ENCODE results near the gene DTD1.

DTD1 gene

DNA sequence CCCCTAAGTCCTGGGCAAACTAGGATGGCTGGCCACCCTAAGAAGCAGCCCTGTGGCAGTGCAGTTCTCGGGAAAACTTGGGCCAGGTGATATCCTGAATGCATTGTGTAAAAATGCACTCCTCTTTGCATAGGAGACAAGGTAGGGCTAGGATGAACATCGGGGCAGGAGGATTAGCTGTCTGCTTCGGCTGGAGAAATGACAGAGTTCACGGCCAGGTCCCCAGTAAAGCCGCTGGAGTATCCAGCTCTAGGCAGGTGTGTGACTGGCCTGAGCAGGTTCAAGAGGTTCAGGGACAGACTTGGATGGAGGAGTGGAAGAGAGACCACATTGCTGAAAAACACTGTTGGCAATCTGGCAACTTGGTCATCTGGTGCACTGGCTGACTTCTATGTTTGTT lies 26.4 kb downstream of the DTD1 start:
- Histone ChIP-seq H3K9me3 (ENCODE audit: control insufficient read depth, insufficient read depth, low read length) (no peaks in the 10 kb centered on the region), H3K4me3 (ENCODE audit: low read length) (no peak overlapping the region), H3K4me1 (ENCODE audit: control insufficient read depth, insufficient read depth, low read length) (no peaks in the 10 kb centered on the region), H3K27me3 (ENCODE audit: control insufficient read depth, insufficient read depth, low read length) (no peaks in the 10 kb centered on the region), H3K27ac (ENCODE audit: low read length) (no peak overlapping the region), H3K36me3 (ENCODE audit: control insufficient read depth, insufficient read depth, low read length) (no peaks in the 10 kb centered on the region)
- WGBS (ENCODE audit: insufficient coverage, insufficient read length): no CpG with 5 or more reads among the region's 5 CpGs
- DNase-seq (ENCODE audit: low read depth, low spot score): no peak

DNA sequence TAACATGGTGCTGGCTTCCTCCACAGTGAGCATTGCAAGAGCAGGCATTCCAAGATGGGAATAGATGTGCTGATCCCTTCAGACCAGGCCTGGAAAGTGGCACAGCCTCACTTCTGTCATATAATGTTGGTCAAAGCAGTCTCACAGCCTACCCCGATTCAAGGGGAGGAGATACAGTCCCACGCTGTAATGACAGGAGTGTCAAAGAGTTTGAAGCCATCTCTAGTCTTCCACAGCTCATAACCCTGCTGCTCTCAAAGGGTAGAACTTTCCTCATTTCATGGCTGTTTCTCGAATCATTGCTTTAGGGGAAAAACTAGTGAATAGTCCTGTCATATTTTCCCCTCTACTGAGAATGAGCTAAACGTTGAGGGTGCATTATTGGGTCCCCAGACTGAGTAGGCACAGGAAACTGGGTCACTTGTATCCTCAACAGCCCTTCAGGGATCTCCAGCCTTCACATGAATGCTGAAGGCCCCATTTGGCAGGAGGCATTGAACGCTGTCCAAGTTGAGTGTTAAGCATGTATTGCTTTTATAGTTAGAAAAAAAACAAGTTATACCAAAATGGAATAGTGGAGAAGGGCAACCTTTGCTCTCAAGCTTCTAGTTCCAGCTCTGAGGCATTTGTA lies 27.3 kb downstream of the DTD1 start:
- no peaks in the 10 kb centered on the region for H3K27me3 ChIP-seq (ENCODE audit: control insufficient read depth, insufficient read depth, low read length)
- H3K9me3 ChIP-seq (ENCODE audit: control insufficient read depth, insufficient read depth, low read length): no peaks in the 10 kb centered on the region
- H3K4me1 ChIP-seq (ENCODE audit: control insufficient read depth, insufficient read depth, low read length): no peaks in the 10 kb centered on the region
- H3K36me3 ChIP-seq (ENCODE audit: control insufficient read depth, insufficient read depth, low read length): no peaks in the 10 kb centered on the region
- WGBS (ENCODE audit: insufficient coverage, insufficient read length): no CpG with 5 or more reads among the region's 5 CpGs
- no peak for DNase-seq (ENCODE audit: low read depth, low spot score)
- H3K27ac ChIP-seq (ENCODE audit: low read length): no peak overlapping the region
- H3K4me3 ChIP-seq (ENCODE audit: low read length): no peak overlapping the region

DNA sequence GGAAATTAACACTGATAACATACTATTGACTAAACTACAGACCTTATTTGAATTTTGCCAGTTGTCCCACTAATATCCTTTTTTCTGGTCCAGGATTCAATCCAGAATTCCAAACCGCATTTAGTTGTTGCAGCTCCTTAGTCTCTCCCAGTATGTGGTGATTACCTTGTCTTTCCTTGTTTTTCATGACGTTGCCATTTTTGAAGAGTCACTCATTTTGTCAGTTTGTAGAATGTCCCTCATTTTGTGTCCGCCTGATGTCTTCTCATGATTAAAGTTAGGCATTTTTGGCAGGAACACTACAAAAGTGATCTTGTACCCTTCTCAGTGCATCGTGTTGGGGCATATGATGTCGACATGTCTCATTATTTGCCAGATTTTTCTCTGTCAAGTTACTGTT lies 33.1 kb downstream of the DTD1 start:
- Histone ChIP-seq H3K36me3 (ENCODE audit: control insufficient read depth, insufficient read depth, low read length) (no peaks in the 10 kb centered on the region), H3K4me1 (ENCODE audit: control insufficient read depth, insufficient read depth, low read length) (no peaks in the 10 kb centered on the region), H3K27me3 (ENCODE audit: control insufficient read depth, insufficient read depth, low read length) (no peaks in the 10 kb centered on the region), H3K9me3 (ENCODE audit: control insufficient read depth, insufficient read depth, low read length) (no peaks in the 10 kb centered on the region), H3K27ac (ENCODE audit: low read length) (no peak overlapping the region), H3K4me3 (ENCODE audit: low read length) (no peak overlapping the region)
- DNase-seq (ENCODE audit: low read depth, low spot score): no peak
- no CpG with 5 or more reads among the region's 5 CpGs for WGBS (ENCODE audit: insufficient coverage, insufficient read length)

DNA sequence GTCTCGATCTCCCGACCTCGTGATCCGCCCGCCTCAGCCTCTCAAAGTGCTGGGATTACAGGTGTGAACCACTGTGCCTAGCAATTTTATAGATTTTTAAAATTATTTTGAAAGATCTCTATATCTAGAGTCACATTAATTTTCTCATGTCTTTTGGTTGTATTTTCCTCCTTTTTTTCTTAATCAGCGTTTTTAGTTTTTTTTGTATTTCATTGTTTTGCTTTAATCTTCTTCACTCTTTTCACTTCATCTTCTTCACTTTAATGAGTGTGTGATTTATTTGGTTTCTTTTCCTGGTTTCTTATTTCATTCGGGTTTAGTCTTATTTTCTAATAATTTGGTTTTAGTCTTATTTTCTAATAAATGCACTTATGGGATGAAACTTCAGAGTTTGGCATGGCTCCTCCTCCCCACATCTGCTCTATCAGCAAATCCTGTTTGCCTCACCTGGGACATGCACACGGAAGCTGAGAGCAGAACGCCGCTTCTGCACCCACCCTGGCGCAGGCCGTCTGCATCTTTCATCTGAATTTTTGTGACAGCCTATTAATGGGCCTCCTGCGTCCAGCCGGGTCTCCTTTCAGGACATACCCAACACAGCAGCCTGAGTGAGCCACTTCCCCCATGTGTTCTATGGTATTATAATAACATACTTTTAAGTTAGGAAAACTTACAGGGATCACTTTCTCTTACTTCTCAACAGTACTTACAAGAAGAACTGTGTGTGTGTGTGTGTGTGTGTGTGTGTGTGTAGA lies 35.5 kb downstream of the DTD1 start:
- WGBS (ENCODE audit: insufficient coverage, insufficient read length): no CpG with 5 or more reads among the region's 14 CpGs
- no peak for DNase-seq (ENCODE audit: low read depth, low spot score)
- H3K27me3 ChIP-seq (ENCODE audit: control insufficient read depth, insufficient read depth, low read length): no peaks in the 10 kb centered on the region
- H3K4me3 ChIP-seq (ENCODE audit: low read length): no peak overlapping the region
- no peaks in the 10 kb centered on the region for H3K36me3 ChIP-seq (ENCODE audit: control insufficient read depth, insufficient read depth, low read length)
- H3K27ac ChIP-seq (ENCODE audit: low read length): no peak overlapping the region
- no peaks in the 10 kb centered on the region for H3K4me1 ChIP-seq (ENCODE audit: control insufficient read depth, insufficient read depth, low read length)
- no peaks in the 10 kb centered on the region for H3K9me3 ChIP-seq (ENCODE audit: control insufficient read depth, insufficient read depth, low read length)

DNA sequence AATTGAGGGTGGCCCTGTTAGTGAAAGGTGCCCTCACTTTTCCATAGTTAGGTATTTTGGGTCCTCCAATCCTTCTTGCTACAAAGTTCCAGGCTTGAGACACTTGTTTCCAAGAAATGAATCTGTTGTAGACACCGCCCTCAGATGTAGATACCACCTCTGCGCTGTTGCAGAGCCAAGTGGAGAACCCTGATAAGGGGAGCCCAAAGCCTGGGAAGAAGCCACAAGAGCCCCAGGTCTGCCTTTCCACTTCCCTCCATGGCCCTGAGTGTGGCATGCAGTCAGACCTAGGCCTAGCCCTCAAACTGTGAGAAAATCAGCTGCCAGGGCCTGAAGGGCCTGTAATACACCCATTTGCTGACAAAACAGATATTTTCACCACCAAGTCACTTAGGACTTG lies 37.1 kb downstream of the DTD1 start:
- DNase-seq (ENCODE audit: low read depth, low spot score): no peak
- WGBS (ENCODE audit: insufficient coverage, insufficient read length): no CpG with 5 or more reads among the region's 2 CpGs
- H3K4me3 ChIP-seq (ENCODE audit: low read length): no peak overlapping the region
- H3K27me3 ChIP-seq (ENCODE audit: control insufficient read depth, insufficient read depth, low read length): no peaks in the 10 kb centered on the region
- H3K4me1 ChIP-seq (ENCODE audit: control insufficient read depth, insufficient read depth, low read length): no peaks in the 10 kb centered on the region
- H3K27ac ChIP-seq (ENCODE audit: low read length): no peak overlapping the region
- no peaks in the 10 kb centered on the region for H3K9me3 ChIP-seq (ENCODE audit: control insufficient read depth, insufficient read depth, low read length)
- H3K36me3 ChIP-seq (ENCODE audit: control insufficient read depth, insufficient read depth, low read length): no peaks in the 10 kb centered on the region

DNA sequence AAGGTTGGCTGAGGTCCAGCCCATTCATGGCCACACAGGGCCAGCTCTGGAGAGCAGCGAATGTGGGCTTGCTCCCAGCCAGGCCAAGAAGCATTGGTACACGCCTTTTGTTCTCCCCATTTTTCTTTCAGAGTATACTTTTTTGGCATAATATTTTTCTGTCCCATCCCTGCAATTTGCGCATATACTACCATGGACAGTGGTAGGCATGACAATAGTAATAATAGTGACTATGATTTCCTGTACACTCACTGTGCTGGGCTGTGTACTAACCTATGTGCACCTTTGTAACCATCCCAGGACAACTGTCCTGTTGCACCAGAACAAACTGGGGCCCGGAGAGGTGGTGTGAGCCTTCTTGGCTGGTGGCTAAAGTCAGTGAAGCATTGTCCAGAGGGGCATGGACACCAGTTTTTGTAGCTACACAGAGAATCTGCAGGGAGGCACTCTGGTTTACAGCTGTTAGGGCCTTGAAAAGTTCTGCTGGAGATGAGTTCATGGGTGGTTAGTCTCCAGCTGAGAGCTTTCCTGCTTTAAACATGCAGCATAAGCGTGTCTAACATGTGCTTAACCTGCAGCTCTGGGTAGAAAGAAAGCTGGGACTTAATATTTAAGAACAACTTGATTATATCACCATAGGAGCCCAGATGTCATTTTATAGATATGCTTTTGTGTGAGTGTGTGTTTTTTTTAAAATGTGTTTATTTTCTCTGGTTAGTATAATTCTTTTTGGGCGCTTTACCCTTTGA lies 38.2 kb downstream of the DTD1 start:
- H3K27me3 ChIP-seq (ENCODE audit: control insufficient read depth, insufficient read depth, low read length): no peaks in the 10 kb centered on the region
- H3K4me3 ChIP-seq (ENCODE audit: low read length): no peak overlapping the region
- no peaks in the 10 kb centered on the region for H3K9me3 ChIP-seq (ENCODE audit: control insufficient read depth, insufficient read depth, low read length)
- no peaks in the 10 kb centered on the region for H3K36me3 ChIP-seq (ENCODE audit: control insufficient read depth, insufficient read depth, low read length)
- H3K27ac ChIP-seq (ENCODE audit: low read length): no peak overlapping the region
- no peak for DNase-seq (ENCODE audit: low read depth, low spot score)
- H3K4me1 ChIP-seq (ENCODE audit: control insufficient read depth, insufficient read depth, low read length): no peaks in the 10 kb centered on the region
- WGBS (ENCODE audit: insufficient coverage, insufficient read length): no CpG with 5 or more reads among the region's 6 CpGs

DNA sequence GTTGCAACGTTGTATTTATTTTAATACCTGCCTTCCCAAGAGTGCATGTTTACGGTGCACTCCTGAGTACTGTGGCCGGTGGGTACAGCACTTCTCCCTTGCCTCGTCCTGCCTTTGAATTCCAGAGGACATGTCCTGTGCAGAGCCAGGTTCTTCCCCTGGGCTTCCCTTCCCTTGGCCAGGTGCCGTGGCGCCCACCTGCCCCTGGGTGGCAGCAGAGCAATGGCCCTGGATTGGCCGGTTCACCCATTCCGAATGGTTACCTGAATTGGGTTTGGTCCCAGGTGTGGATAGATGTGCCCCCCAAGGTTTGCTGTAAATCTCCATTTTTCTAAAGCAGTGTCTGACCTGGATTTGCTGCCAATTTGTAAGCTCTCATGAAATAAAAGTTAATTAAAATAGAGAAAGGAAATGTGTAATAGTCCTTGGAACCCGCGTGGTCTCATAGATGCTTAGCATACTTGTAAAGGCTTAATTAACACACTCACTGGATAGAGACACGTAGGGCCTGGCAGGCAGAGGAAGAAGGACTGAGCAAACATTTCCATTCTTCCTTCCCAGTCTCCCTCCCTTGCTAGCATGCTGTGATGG lies 40.6 kb downstream of the DTD1 start:
- WGBS (ENCODE audit: insufficient coverage, insufficient read length): no CpG with 5 or more reads among the region's 11 CpGs
- no peaks in the 10 kb centered on the region for H3K36me3 ChIP-seq (ENCODE audit: control insufficient read depth, insufficient read depth, low read length)
- no peaks in the 10 kb centered on the region for H3K27me3 ChIP-seq (ENCODE audit: control insufficient read depth, insufficient read depth, low read length)
- no peak overlapping the region for H3K4me3 ChIP-seq (ENCODE audit: low read length)
- peak; percentile 33 for DNase-seq (ENCODE audit: low read depth, low spot score)
- no peaks in the 10 kb centered on the region for H3K4me1 ChIP-seq (ENCODE audit: control insufficient read depth, insufficient read depth, low read length)
- no peak overlapping the region for H3K27ac ChIP-seq (ENCODE audit: low read length)
- no peaks in the 10 kb centered on the region for H3K9me3 ChIP-seq (ENCODE audit: control insufficient read depth, insufficient read depth, low read length)

DNA sequence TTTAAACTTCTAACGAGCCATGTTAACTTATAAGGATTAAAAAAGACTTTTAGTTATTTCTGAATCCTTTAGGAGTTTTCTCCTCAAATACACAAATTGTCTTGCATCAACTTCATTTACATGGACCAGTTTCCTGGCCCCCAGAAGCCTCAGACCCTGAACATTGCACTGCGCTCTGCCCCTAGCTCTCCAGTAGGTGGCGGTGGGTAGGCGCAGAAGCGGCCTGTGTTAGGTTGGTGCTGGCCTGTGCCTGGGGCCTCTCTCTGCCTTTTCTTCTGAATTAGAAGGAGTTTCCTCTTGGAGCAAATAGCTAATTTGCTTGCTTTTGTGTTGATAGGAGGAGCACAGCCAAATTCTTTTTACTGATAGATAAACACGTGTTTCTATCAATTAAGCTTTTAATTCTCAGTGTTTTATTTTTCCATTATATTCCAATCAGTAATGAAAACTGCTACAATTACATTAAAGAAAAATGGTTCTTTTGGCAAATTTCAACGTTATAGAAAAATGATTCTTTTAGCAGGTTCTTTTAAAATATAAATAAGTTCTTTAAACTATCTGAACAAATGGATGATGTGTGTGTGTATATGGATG lies 44.4 kb downstream of the DTD1 start:
- Histone ChIP-seq H3K27me3 (ENCODE audit: control insufficient read depth, insufficient read depth, low read length) (no peaks in the 10 kb centered on the region), H3K27ac (ENCODE audit: low read length) (no peak overlapping the region), H3K4me1 (ENCODE audit: control insufficient read depth, insufficient read depth, low read length) (no peaks in the 10 kb centered on the region), H3K36me3 (ENCODE audit: control insufficient read depth, insufficient read depth, low read length) (no peaks in the 10 kb centered on the region), H3K9me3 (ENCODE audit: control insufficient read depth, insufficient read depth, low read length) (no peaks in the 10 kb centered on the region), H3K4me3 (ENCODE audit: low read length) (no peak overlapping the region)
- WGBS (ENCODE audit: insufficient coverage, insufficient read length): no CpG with 5 or more reads among the region's 7 CpGs
- DNase-seq (ENCODE audit: low read depth, low spot score): peak; percentile 37

DNA sequence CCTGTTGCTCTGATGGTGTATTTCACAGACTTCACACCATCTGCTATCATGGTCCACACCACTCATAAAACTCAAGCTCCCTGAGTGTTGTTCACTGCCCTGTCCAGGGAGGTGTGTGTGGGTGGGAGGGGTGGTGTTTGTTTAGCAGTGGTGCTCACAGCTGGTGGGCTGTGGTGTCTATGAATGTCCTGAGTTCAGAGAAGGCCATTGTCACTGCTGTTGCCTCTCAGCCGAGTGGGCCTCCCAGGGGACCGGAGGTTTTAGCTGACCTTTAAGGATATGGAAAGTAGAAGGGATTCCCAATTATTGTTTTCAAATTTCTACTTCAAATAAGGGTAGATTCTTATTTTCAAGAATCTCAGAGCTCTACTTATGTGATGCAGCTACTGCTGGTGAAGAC lies 45.6 kb downstream of the DTD1 start:
- H3K27ac ChIP-seq (ENCODE audit: low read length): no peak overlapping the region
- no peaks in the 10 kb centered on the region for H3K36me3 ChIP-seq (ENCODE audit: control insufficient read depth, insufficient read depth, low read length)
- no peak for DNase-seq (ENCODE audit: low read depth, low spot score)
- H3K4me1 ChIP-seq (ENCODE audit: control insufficient read depth, insufficient read depth, low read length): no peaks in the 10 kb centered on the region
- no CpG with 5 or more reads among the region's 2 CpGs for WGBS (ENCODE audit: insufficient coverage, insufficient read length)
- no peaks in the 10 kb centered on the region for H3K27me3 ChIP-seq (ENCODE audit: control insufficient read depth, insufficient read depth, low read length)
- no peak overlapping the region for H3K4me3 ChIP-seq (ENCODE audit: low read length)
- no peaks in the 10 kb centered on the region for H3K9me3 ChIP-seq (ENCODE audit: control insufficient read depth, insufficient read depth, low read length)

DNA sequence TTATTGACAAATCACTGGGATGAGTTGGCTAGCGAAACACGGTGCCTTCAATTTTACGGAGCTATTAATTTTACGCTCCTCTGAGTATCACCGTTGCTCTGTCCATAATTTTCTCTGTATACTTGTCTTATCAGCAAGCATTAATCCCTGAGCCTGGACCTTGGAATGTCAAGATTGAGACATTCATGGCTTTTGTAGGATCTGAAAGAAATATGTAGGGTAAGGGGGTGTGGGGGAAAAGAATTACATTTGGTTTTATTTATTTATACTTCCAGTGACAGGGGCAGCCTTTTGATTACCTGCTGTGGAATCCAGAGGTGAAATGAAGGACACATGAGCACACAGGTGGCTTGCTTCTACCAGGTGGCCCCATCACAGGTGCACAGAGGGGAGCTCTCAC lies 46.6 kb downstream of the DTD1 start:
- WGBS (ENCODE audit: insufficient coverage, insufficient read length): no CpG with 5 or more reads among the region's 5 CpGs
- Histone ChIP-seq H3K36me3 (ENCODE audit: control insufficient read depth, insufficient read depth, low read length) (no peaks in the 10 kb centered on the region), H3K27me3 (ENCODE audit: control insufficient read depth, insufficient read depth, low read length) (no peaks in the 10 kb centered on the region), H3K9me3 (ENCODE audit: control insufficient read depth, insufficient read depth, low read length) (no peaks in the 10 kb centered on the region), H3K4me1 (ENCODE audit: control insufficient read depth, insufficient read depth, low read length) (no peaks in the 10 kb centered on the region), H3K4me3 (ENCODE audit: low read length) (no peak overlapping the region), H3K27ac (ENCODE audit: low read length) (no peak overlapping the region)
- no peak for DNase-seq (ENCODE audit: low read depth, low spot score)

All from iPS DF 6.9 (cell line).